Measurements from ENCODE around the gene KHSRP. TPM values are rescaled to one million over a fixed set of nuclear protein-coding genes. Genes with fewer than 3 reads are reported as not detected.
A peak's percentile ranks its signal among the peaks of the same experiment; 100 is the strongest.

Gene KHSRP
- total and polyA plus RNA-seq, 2 donors (not counting 1 experiment from before 2014, with no cell fraction given) = 79.6 to 205 TPM

- Histone ChIP-seq H3K4me3 (ENCODE audit: control extremely low read depth in 1 of 5, extremely low read depth in 1 of 5, insufficient read depth in 1 of 5, low read depth in 2 of 5, low read length in 4 of 5) (no peak overlapping the region), H3K27me3 (replicated peaks in 1 of 4; ENCODE audit: control extremely low read depth in 1 of 4, control insufficient read depth in 3 of 4, insufficient read depth in 4 of 4, low read length in 3 of 4) (no peaks in the 10 kb centered on the region), H2AFZ (ENCODE audit: insufficient read depth, low read depth, low read length, poor library complexity, severe bottlenecking) (no peak overlapping the region), H3K4me1 (ENCODE audit: control insufficient read depth in 2 of 2, insufficient read depth in 2 of 2, low read length in 2 of 2) (no peaks in the 10 kb centered on the region), H3K4me2 (replicated peaks; ENCODE audit: low read depth, low read length, poor library complexity, severe bottlenecking) (no peak overlapping the region), H4K20me1 (ENCODE audit: control insufficient read depth, insufficient read depth, low read length, poor library complexity, severe bottlenecking) (peaks cover 51% of the 10 kb centered on the region), H3K9me3 (ENCODE audit: control extremely low read depth in 1 of 3, control insufficient read depth in 2 of 3, insufficient read depth in 1 of 3, low read length in 2 of 3) (no peaks in the 10 kb centered on the region), H3K36me3 (replicated peaks in 1 of 2; ENCODE audit: control extremely low read depth in 1 of 2, control insufficient read depth in 1 of 2, extremely low read depth in 1 of 2, insufficient read depth in 2 of 2, low read length in 1 of 2) (peaks cover 0 to 49% of the 10 kb centered on the region in 2 experiments), H3K27ac (ENCODE audit: low read length in 2 of 2) (no peak overlapping the region), H3K9ac (ENCODE audit: low read length) (no peak overlapping the region), H3K79me2 (ENCODE audit: control insufficient read depth, insufficient read depth, low read length) (no peaks in the 10 kb centered on the region)
- peak; percentile 15 for DNase-seq
- CTCF ChIA-PET = no interaction called here
- intact Hi-C loops (cut with micrococcal nuclease) = no loop called here
- no peak for ATAC-seq (ENCODE audit: low read depth)
- Mint-ChIP-seq H3K27ac (no peak overlapping the region), H3K4me3 (no peak overlapping the region), H3K4me1 (no peaks in the 10 kb centered on the region), H3K27me3 (no peaks in the 10 kb centered on the region), H3K9me3 (ENCODE audit: insufficient read depth) (no peaks in the 10 kb centered on the region)
- 95% methylated on average over 28 of the region's 42 CpGs for WGBS (ENCODE audit: insufficient coverage)
- POLR2A ChIA-PET = no interaction called here
- no peak for TF ChIP-seq CTCF (IDR thresholded peaks at IDR 0.05)
- TF ChIP-seq EZH2 (IDR thresholded peaks at IDR 0.05; ENCODE audit: borderline replicate concordance, insufficient read depth, low read depth, low read length, poor library complexity, severe bottlenecking) = no peak
Observed at GRCh38 chr19:6413721-6414643, 10.6 kb downstream of the KHSRP start.

- no CpG with 5 or more reads among the region's 10 CpGs for WGBS (ENCODE audit: insufficient coverage)
- no peaks in the 10 kb centered on the region for H3K9me3 ChIP-seq (ENCODE audit: control extremely low read depth in 1 of 3, control insufficient read depth in 2 of 3, insufficient read depth in 1 of 3, low read length in 2 of 3)
- intact Hi-C loops (cut with micrococcal nuclease) = no loop called here
- H3K27ac ChIP-seq (ENCODE audit: low read length in 2 of 2) = no peak overlapping the region
- no peak overlapping the region for H2AFZ ChIP-seq (ENCODE audit: insufficient read depth, low read depth, low read length, poor library complexity, severe bottlenecking)
- ChIA-PET POLR2A (no interaction called here), CTCF (no interaction called here)
- no peaks in the 10 kb centered on the region for H3K79me2 ChIP-seq (ENCODE audit: control insufficient read depth, insufficient read depth, low read length)
- no peak overlapping the region for H3K4me2 ChIP-seq (replicated peaks; ENCODE audit: low read depth, low read length, poor library complexity, severe bottlenecking)
- DNase-seq (no peak), ATAC-seq (ENCODE audit: low read depth) (no peak)
- H3K9ac ChIP-seq (ENCODE audit: low read length) = no peak overlapping the region
- no peaks in the 10 kb centered on the region for H3K27me3 Mint-ChIP-seq
- no peak overlapping the region for H3K4me3 Mint-ChIP-seq
- no peaks in the 10 kb centered on the region for H3K9me3 Mint-ChIP-seq (ENCODE audit: insufficient read depth)
- no peak overlapping the region for H3K4me3 ChIP-seq (ENCODE audit: control extremely low read depth in 1 of 5, extremely low read depth in 1 of 5, insufficient read depth in 1 of 5, low read depth in 2 of 5, low read length in 4 of 5)
- H3K27ac Mint-ChIP-seq = no peak overlapping the region
- H3K36me3 ChIP-seq (replicated peaks in 1 of 2; ENCODE audit: control extremely low read depth in 1 of 2, control insufficient read depth in 1 of 2, extremely low read depth in 1 of 2, insufficient read depth in 2 of 2, low read length in 1 of 2) = peaks cover 0 to 42% of the 10 kb centered on the region in 2 experiments
- H3K4me1 Mint-ChIP-seq = no peaks in the 10 kb centered on the region
- peaks cover 44% of the 10 kb centered on the region for H4K20me1 ChIP-seq (ENCODE audit: control insufficient read depth, insufficient read depth, low read length, poor library complexity, severe bottlenecking)
- no peaks in the 10 kb centered on the region for H3K4me1 ChIP-seq (ENCODE audit: control insufficient read depth in 2 of 2, insufficient read depth in 2 of 2, low read length in 2 of 2)
- H3K27me3 ChIP-seq (replicated peaks in 1 of 4; ENCODE audit: control extremely low read depth in 1 of 4, control insufficient read depth in 3 of 4, insufficient read depth in 4 of 4, low read length in 3 of 4) = no peaks in the 10 kb centered on the region
- TF ChIP-seq EZH2 (IDR thresholded peaks at IDR 0.05; ENCODE audit: borderline replicate concordance, insufficient read depth, low read depth, low read length, poor library complexity, severe bottlenecking) = no peak
- no peak for TF ChIP-seq CTCF (IDR thresholded peaks at IDR 0.05)
Observed at GRCh38 chr19:6413291-6413690, 11.3 kb downstream of the KHSRP start.
